ENCODE results near the gene DPH7. TPM values are rescaled to one million over a fixed set of nuclear protein-coding genes. Genes with fewer than 3 reads are reported as not detected.

The DPH7 gene
- polyA plus RNA-seq, 2 of the 4 experiments (the other 2 are of a cell fraction), result 26.7 to 35.2 TPM

- Histone ChIP-seq H3K4me1 (peaks cover 15% of the 10 kb centered on the region; the same call in 1 of the 3 replicates), H3K4me2 (0 out of 3 replicates have a peak overlapping the region, but pooled peaks have one; percentile 95), H3K4me3 (no peak overlapping the region), H3K9me3 (no peaks in the 10 kb centered on the region), H3K27ac (no peak overlapping the region)
- ATAC-seq (no peak), DNase-seq (ENCODE audit: low read depth in 1 of 2, low spot score in 1 of 2) (no peak), FAIRE-seq (no peak)
- no peak for TF ChIP-seq EP300 (IDR thresholded peaks at IDR 0.05)
- no peak for TF ChIP-seq FOSB (CRISPR knock-in tag; IDR thresholded peaks at IDR 0.05)
- TF ChIP-seq HES2 (IDR thresholded peaks at IDR 0.05), result no peak
- TF ChIP-seq, protein P1, sequence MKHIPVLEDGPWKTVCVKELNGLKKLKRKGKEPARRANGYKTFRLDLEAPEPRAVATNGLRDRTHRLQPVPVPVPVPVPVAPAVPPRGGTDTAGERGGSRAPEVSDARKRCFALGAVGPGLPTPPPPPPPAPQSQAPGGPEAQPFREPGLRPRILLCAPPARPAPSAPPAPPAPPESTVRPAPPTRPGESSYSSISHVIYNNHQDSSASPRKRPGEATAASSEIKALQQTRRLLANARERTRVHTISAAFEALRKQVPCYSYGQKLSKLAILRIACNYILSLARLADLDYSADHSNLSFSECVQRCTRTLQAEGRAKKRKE (CRISPR knock-in tag; IDR thresholded peaks at IDR 0.05; ENCODE audit: low read depth), result no peak
- TF ChIP-seq HOXA7 (CRISPR knock-in tag; IDR thresholded peaks at IDR 0.05), result no peak
- TF ChIP-seq KDM5A (IDR thresholded peaks at IDR 0.05), result no peak
- no peak for TF ChIP-seq ELK1 (IDR thresholded peaks at IDR 0.05; ENCODE audit: low read depth, low read length)
- TF ChIP-seq MYC (IDR thresholded peaks at IDR 0.05; ENCODE audit: borderline replicate concordance, low read length), result no peak
- POLR2A ChIA-PET, result interaction anchor here (0.8 to 1.0 kb wide), 2 partner anchors 30 to 460 kb away, joined by 3 to 4 read pairs; partner anchors contain the start of gene EHMT1
- CTCF ChIA-PET, result interaction anchor here (1.1 to 18.5 kb wide), 6 partner anchors 8 to 286 kb away, joined by 3 to 175 read pairs (median 5); partner anchors contain the start of genes DPH7 and NRARP
- WGBS (ENCODE audit: missing lambda C conversion rate), result 87% methylated on average over 13 of the region's 13 CpGs
These were observed 9.6 kb upstream of the DPH7 start for GRCh38 chr9:137588311-137588710.

GRCh38 chr9:137586854-137587253, 8.1 kb upstream of the DPH7 start:
- Histone ChIP-seq H3K4me3 (no peak overlapping the region), H3K4me1 (peaks cover 15% of the 10 kb centered on the region; the same call in 1 of the 3 replicates), H3K4me2 (no peak overlapping the region), H3K27ac (no peak overlapping the region), H3K9me3 (no peaks in the 10 kb centered on the region)
- no peak for TF ChIP-seq FOSL2 (IDR thresholded peaks at IDR 0.05)
- TF ChIP-seq FOSL2 (CRISPR knock-in tag; IDR thresholded peaks at IDR 0.05), result no peak
- TF ChIP-seq MAFK (IDR thresholded peaks at IDR 0.05; ENCODE audit: partially characterized antibody), result no peak
- no peak for TF ChIP-seq POLR2A (IDR thresholded peaks at IDR 0.05; ENCODE audit: low read length)
- WGBS (ENCODE audit: missing lambda C conversion rate), result 97% methylated on average over 7 of the region's 14 CpGs
- DNase-seq (ENCODE audit: low read depth in 1 of 2, low spot score in 1 of 2) (no peak), FAIRE-seq (no peak), ATAC-seq (no peak)
- ChIA-PET POLR2A (no interaction called here), CTCF (interaction anchor here (1.2 to 18.5 kb wide), 3 partner anchors 6 to 28 kb away, joined by 3 to 175 read pairs (median 8); partner anchors contain the start of gene DPH7)

DNA sequence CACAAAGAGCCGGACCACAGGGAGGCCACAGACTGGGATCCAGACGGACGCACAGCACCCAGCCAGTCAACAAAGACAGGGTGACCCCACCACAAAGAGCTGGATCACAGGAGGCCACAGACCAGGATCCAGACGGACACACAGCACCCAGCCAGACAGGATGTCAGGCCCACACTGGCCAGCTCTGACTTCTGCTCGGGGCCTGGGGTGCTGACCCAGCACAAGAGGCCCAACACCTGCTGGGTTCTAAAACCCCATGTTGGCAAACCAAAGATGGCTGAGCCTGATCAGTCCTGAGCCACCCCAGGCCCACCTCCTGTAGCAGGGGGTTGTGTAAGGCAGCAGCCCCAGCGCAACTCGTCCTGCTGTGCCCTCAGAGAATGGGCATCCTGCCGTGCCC, 5.2 kb upstream of the DPH7 start:
- H3K27ac ChIP-seq, result no peak overlapping the region
- no peak for DNase-seq (ENCODE audit: low read depth in 1 of 2, low spot score in 1 of 2)
- no peaks in the 10 kb centered on the region for H3K9me3 ChIP-seq
- no peak overlapping the region for H3K4me2 ChIP-seq
- WGBS (ENCODE audit: missing lambda C conversion rate), result 96% methylated on average over 7 of the region's 8 CpGs
- FAIRE-seq, result no peak
- no peak overlapping the region for H3K4me3 ChIP-seq
- ChIA-PET CTCF (interaction anchor here (1.7 to 9.7 kb wide), 2 partner anchors 12 to 25 kb away, joined by 7 to 175 read pairs; partner anchors contain the start of gene ZMYND19), POLR2A (no interaction called here)
- H3K4me1 ChIP-seq, result peaks cover 8% of the 10 kb centered on the region; the same call in 1 of the 3 replicates
- no peak for ATAC-seq
- TF ChIP-seq ZFP36 (IDR thresholded peaks at IDR 0.05; ENCODE audit: borderline replicate concordance, partially characterized antibody) (no peak), GATA3 (IDR thresholded peaks at IDR 0.05; ENCODE audit: borderline replicate concordance) (no peak), KDM1A (IDR thresholded peaks at IDR 0.05; ENCODE audit: low read depth) (no peak), HOXA7 (CRISPR knock-in tag; IDR thresholded peaks at IDR 0.05) (no peak), HES2 (IDR thresholded peaks at IDR 0.05) (no peak), HOXB13 (CRISPR knock-in tag; IDR thresholded peaks at IDR 0.05; ENCODE audit: low read depth) (no peak)
- TF ChIP-seq, protein P2, sequence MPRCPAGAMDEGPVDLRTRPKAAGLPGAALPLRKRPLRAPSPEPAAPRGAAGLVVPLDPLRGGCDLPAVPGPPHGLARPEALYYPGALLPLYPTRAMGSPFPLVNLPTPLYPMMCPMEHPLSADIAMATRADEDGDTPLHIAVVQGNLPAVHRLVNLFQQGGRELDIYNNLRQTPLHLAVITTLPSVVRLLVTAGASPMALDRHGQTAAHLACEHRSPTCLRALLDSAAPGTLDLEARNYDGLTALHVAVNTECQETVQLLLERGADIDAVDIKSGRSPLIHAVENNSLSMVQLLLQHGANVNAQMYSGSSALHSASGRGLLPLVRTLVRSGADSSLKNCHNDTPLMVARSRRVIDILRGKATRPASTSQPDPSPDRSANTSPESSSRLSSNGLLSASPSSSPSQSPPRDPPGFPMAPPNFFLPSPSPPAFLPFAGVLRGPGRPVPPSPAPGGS (IDR thresholded peaks at IDR 0.05), result no peak
- TF ChIP-seq, protein P3, sequence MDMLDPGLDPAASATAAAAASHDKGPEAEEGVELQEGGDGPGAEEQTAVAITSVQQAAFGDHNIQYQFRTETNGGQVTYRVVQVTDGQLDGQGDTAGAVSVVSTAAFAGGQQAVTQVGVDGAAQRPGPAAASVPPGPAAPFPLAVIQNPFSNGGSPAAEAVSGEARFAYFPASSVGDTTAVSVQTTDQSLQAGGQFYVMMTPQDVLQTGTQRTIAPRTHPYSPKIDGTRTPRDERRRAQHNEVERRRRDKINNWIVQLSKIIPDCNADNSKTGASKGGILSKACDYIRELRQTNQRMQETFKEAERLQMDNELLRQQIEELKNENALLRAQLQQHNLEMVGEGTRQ (IDR thresholded peaks at IDR 0.05), result no peak

All from A549 (cell line).